ENCODE data around the gene ANKRD12. TPM values are rescaled to one million over a fixed set of nuclear protein-coding genes. Genes with fewer than 3 reads are reported as not detected.

ANKRD12 gene
- polyA plus RNA-seq, 2 donors, result 6.1 to 33.0 TPM

DNA sequence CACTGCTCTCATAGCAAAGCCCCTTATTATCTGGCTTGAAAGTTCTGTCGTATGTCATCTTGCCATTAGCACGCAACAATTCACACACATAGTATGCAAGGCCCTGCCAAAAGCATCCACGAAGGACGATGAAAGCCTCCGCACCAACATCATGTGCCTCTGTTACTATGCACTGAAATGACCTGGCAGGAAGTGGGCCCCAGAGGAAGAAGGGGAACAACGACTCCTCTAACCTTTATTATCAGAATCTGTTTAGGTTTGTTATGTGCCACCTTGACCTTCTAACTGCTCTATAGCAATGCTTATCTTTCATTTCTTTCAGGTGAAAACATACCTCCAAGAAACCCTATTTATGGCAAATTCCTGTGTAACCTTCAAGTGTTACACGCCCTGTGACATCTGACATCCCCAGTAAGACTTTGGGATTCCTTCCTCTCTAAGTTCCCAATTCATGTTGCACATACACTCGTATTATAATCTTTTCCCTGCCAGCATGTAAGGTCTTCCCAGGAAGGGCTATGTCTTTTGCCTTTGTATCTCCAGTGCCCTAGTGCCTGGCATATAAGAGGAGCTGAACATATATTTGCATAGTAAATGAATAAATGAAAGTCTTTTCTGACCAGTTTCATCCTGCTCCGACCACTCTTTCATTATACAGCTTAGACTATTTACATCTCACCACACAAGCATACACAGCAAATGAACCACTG, 41.1 kb upstream of the ANKRD12 start:
- WGBS, 2 donors, result 49 to 55% methylated on average over 9 of the region's 9 CpGs
- Histone ChIP-seq H3K4me3 (ENCODE audit: low read depth in 1 of 2, low read length in 2 of 2) (no peak overlapping the region), H3K27ac (ENCODE audit: low read depth in 2 of 2, low read length in 1 of 2) (peak overlapping the region; percentile 5 to 35)

DNA sequence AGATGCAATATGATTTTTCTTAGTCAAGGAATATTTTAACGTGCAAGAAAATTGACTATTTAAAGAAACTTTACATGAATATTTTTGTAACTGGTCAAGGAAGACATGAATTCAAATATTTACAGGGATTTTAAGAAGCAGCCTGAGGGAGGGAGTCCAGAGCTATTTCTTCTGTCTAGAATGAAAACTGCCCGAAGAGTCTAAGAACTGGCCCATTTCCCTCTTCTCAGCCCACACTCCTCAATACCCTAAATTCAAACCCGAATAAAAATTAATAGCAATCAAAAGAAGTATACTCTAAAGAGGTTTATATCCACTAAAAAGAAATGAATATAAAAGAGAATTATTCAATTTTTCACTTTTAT, 40.6 kb upstream of the ANKRD12 start:
- no peaks in the 10 kb centered on the region for H3K27me3 ChIP-seq (ENCODE audit: control insufficient read depth in 1 of 2, insufficient read depth in 2 of 2, low read length in 2 of 2)
- no peaks in the 10 kb centered on the region for H3K36me3 ChIP-seq (ENCODE audit: control insufficient read depth in 2 of 2, insufficient read depth in 2 of 2, low read length in 1 of 2)
- H3K9me3 ChIP-seq (ENCODE audit: control insufficient read depth in 2 of 2, insufficient read depth in 1 of 2, low read depth in 1 of 2, low read length in 1 of 2), result no peaks in the 10 kb centered on the region
- H3K27ac ChIP-seq (ENCODE audit: low read depth in 2 of 2, low read length in 1 of 2), result no peak overlapping the region
- H3K4me3 ChIP-seq (ENCODE audit: low read depth in 1 of 2, low read length in 2 of 2), result no peak overlapping the region
- no peaks in the 10 kb centered on the region for H3K4me1 ChIP-seq (ENCODE audit: control insufficient read depth in 2 of 2, insufficient read depth in 2 of 2, low read length in 1 of 2)
- whole genome bisulfite sequencing, 2 donors, result 48 to 75% methylated on average over 3 of the region's 3 CpGs

More for the DNA sequence above, 41.1 kb upstream of the ANKRD12 start:
- H3K4me1 ChIP-seq (ENCODE audit: control insufficient read depth in 2 of 2, insufficient read depth in 2 of 2, low read length in 1 of 2), result no peaks in the 10 kb centered on the region
- no peaks in the 10 kb centered on the region for H3K36me3 ChIP-seq (ENCODE audit: control insufficient read depth in 2 of 2, insufficient read depth in 2 of 2, low read length in 1 of 2)
- H3K27me3 ChIP-seq (ENCODE audit: control insufficient read depth in 1 of 2, insufficient read depth in 2 of 2, low read length in 2 of 2), result no peaks in the 10 kb centered on the region
- H3K9me3 ChIP-seq (ENCODE audit: control insufficient read depth in 2 of 2, insufficient read depth in 1 of 2, low read depth in 1 of 2, low read length in 1 of 2), result no peaks in the 10 kb centered on the region

DNA sequence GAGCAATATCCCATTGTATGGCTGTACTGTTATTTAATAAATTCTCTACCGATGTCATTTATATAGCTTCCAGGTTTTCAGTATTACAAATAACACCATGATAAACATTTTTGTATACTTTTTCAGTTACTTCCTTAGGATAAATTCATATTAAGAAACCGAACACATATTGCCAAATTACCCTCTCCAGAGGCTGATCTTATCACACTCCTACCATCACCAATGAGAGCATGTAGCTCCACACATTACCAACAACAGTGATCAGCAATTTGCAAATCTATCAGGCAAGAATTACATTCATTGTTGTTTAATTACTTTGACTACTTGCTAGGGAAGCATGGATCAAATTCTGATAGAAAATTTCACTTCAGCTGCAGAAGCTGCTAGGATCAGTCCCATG, 39.9 kb upstream of the ANKRD12 start:
- WGBS, 2 donors, result 78 to 79% methylated on average over 2 of the region's 2 CpGs
- Histone ChIP-seq H3K9me3 (ENCODE audit: control insufficient read depth in 2 of 2, insufficient read depth in 1 of 2, low read depth in 1 of 2, low read length in 1 of 2) (no peaks in the 10 kb centered on the region), H3K27me3 (ENCODE audit: control insufficient read depth in 1 of 2, insufficient read depth in 2 of 2, low read length in 2 of 2) (no peaks in the 10 kb centered on the region), H3K27ac (ENCODE audit: low read depth in 2 of 2, low read length in 1 of 2) (peak overlapping the region in 1 of 2 donors; percentile 27), H3K36me3 (ENCODE audit: control insufficient read depth in 2 of 2, insufficient read depth in 2 of 2, low read length in 1 of 2) (no peaks in the 10 kb centered on the region), H3K4me3 (ENCODE audit: low read depth in 1 of 2, low read length in 2 of 2) (no peak overlapping the region), H3K4me1 (ENCODE audit: control insufficient read depth in 2 of 2, insufficient read depth in 2 of 2, low read length in 1 of 2) (no peaks in the 10 kb centered on the region)

DNA sequence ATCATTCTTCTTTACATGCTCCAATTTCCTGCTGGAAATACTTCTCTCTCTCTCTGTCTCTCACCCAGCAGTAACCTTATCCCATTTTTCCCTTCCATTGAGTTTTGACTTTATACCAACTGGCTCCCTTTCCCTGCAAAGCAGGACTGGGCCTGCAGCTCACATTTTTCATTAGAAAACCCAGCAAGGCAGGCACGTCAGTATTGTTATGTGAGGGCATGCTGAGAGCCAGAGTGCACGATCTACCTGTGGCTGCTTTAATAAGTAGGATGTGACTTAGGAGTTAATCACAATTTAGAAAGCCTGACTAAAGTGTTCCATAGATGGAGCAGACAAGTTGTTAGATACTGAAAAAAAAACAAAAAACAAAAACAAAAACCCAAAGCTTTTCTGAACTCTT, 39.2 kb upstream of the ANKRD12 start:
- 38 to 59% methylated on average over 2 of the region's 2 CpGs for WGBS, 2 donors

DNA sequence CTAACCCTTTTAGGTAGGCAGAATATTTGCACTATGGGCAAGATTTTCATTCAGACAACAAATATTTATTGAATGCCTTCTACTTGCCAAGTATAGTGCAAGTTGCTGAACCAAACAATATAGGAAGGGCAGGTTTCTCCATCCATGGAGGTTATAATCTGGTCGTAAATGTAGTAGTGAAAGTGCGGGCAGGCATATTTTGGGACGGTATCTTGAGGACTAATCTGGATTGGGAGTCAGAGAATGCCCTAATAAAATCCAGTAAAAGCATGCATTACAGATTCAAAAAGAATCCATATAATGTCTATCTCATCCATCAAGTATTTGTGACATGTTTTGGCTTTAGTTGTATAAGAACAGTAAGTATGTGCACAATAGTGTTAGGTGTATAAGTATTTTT, 35.8 kb upstream of the ANKRD12 start:
- H3K27me3 ChIP-seq (ENCODE audit: control insufficient read depth in 1 of 2, insufficient read depth in 2 of 2, low read length in 2 of 2), result no peaks in the 10 kb centered on the region
- H3K36me3 ChIP-seq (ENCODE audit: control insufficient read depth in 2 of 2, insufficient read depth in 2 of 2, low read length in 1 of 2), result no peaks in the 10 kb centered on the region
- no peak overlapping the region for H3K27ac ChIP-seq (ENCODE audit: low read depth in 2 of 2, low read length in 1 of 2)
- no peak overlapping the region for H3K4me3 ChIP-seq (ENCODE audit: low read depth in 1 of 2, low read length in 2 of 2)
- WGBS, 2 donors, result 94% methylated on average over 3 of the region's 3 CpGs
- H3K9me3 ChIP-seq (ENCODE audit: control insufficient read depth in 2 of 2, insufficient read depth in 1 of 2, low read depth in 1 of 2, low read length in 1 of 2), result no peaks in the 10 kb centered on the region
- no peaks in the 10 kb centered on the region for H3K4me1 ChIP-seq (ENCODE audit: control insufficient read depth in 2 of 2, insufficient read depth in 2 of 2, low read length in 1 of 2)

More for the DNA sequence above, 39.2 kb upstream of the ANKRD12 start:
- no peak overlapping the region for H3K4me3 ChIP-seq (ENCODE audit: low read depth in 1 of 2, low read length in 2 of 2)
- H3K36me3 ChIP-seq (ENCODE audit: control insufficient read depth in 2 of 2, insufficient read depth in 2 of 2, low read length in 1 of 2), result no peaks in the 10 kb centered on the region
- peak overlapping the region in 1 of 2 donors; percentile 27 for H3K27ac ChIP-seq (ENCODE audit: low read depth in 2 of 2, low read length in 1 of 2)
- H3K4me1 ChIP-seq (ENCODE audit: control insufficient read depth in 2 of 2, insufficient read depth in 2 of 2, low read length in 1 of 2), result no peaks in the 10 kb centered on the region
- H3K9me3 ChIP-seq (ENCODE audit: control insufficient read depth in 2 of 2, insufficient read depth in 1 of 2, low read depth in 1 of 2, low read length in 1 of 2), result no peaks in the 10 kb centered on the region
- no peaks in the 10 kb centered on the region for H3K27me3 ChIP-seq (ENCODE audit: control insufficient read depth in 1 of 2, insufficient read depth in 2 of 2, low read length in 2 of 2)

DNA sequence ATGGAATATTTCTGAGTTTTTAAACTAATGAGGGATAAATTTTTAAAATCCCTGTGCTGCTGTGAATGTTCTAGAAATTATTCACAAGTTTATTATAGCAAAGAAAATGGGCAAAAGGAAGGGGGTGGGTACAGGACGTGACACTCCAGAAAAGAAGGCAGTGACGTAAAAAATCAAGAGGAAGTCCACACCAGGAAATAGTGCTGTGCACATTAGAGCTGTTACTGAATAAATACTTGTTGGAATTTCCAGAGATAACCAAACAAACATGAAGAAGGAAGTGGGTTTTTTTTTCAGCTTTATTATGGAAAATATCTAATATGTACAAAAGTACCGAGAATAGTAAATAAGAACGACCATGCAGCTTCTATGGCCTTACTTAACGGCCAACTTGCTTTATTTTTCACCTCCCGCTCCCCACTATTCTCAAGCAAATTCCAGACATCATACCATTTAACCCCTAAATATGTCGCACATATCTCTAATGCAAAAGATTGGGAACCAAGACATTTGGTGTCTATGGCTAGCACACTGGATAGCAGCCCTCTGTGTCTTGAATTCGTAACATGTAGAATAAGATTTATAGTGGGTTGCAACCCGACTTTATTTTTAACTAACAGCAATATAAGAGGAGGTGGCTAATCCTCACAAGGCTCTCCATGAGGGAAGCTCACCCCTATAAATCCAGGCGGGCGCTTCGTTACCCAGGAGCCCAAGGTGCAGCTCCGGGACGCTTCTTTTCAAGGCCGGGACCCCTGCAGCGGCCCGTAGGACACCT, 34.7 kb upstream of the ANKRD12 start:
- H3K4me3 ChIP-seq (ENCODE audit: low read depth in 1 of 2, low read length in 2 of 2), result peak overlapping the region; percentile 60 to 86
- H3K27ac ChIP-seq (ENCODE audit: low read depth in 2 of 2, low read length in 1 of 2), result peak overlapping the region; percentile 90 to 95
- no peaks in the 10 kb centered on the region for H3K27me3 ChIP-seq (ENCODE audit: control insufficient read depth in 1 of 2, insufficient read depth in 2 of 2, low read length in 2 of 2)
- H3K4me1 ChIP-seq (ENCODE audit: control insufficient read depth in 2 of 2, insufficient read depth in 2 of 2, low read length in 1 of 2), result peaks cover 0 to 2% of the 10 kb centered on the region in 2 donors
- no peaks in the 10 kb centered on the region for H3K36me3 ChIP-seq (ENCODE audit: control insufficient read depth in 2 of 2, insufficient read depth in 2 of 2, low read length in 1 of 2)
- H3K9me3 ChIP-seq (ENCODE audit: control insufficient read depth in 2 of 2, insufficient read depth in 1 of 2, low read depth in 1 of 2, low read length in 1 of 2), result no peaks in the 10 kb centered on the region
- WGBS, 2 donors, result 0% methylated on average over 17 of the region's 17 CpGs

DNA sequence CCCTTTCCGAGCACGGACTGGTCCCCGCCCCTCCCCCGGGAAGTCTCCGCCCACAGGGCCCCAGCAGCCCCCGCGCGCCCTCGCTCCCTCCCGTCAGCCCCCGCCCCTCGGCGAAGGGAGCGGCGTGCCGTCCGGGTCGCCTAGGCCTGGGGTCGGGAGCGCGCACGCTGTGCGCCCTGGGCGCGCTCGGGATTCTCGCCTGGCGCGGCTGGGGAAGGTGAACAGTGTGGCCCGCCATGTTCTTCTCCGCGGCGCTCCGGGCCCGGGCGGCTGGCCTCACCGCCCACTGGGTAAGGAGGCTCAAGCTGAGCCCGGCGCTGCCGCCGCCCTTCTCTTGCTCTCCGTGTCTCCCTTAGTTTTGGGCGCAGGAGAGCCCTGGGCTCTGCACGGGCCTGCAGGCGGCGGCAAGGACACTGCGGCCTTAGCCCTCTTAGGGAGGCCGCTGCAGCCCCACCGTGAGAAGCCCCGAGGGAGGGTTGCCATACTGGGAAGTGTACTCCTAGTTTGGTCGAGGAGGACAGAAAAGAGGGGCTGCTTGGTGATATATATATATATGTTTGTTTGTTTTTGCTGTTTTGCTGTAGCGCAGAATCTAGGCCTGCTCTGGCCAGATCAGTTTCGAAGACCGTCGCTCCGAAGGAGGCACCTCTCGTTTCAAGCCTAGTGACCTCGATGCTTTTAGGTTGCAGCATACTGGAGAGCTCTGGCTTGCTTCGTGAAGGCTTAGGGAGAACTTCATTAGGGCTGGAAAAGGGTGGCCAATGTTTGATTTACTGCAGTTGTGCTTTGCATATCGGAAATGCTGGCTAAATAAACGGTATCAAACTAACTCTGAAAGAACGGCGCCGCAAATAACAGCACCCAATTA, 33.8 kb upstream of the ANKRD12 start, which contains the start of gene NDUFV2:
Gene NDUFV2 (plus strand): TSS at position 192 of the 868 bp plus-strand sequence. CDS start 45 bp downstream, at position 237.
- Histone ChIP-seq H3K9me3 (ENCODE audit: control insufficient read depth in 2 of 2, insufficient read depth in 1 of 2, low read depth in 1 of 2, low read length in 1 of 2) (no peaks in the 10 kb centered on the region), H3K36me3 (ENCODE audit: control insufficient read depth in 2 of 2, insufficient read depth in 2 of 2, low read length in 1 of 2) (no peaks in the 10 kb centered on the region), H3K4me1 (ENCODE audit: control insufficient read depth in 2 of 2, insufficient read depth in 2 of 2, low read length in 1 of 2) (peaks cover 0 to 2% of the 10 kb centered on the region in 2 donors), H3K27me3 (ENCODE audit: control insufficient read depth in 1 of 2, insufficient read depth in 2 of 2, low read length in 2 of 2) (no peaks in the 10 kb centered on the region), H3K27ac (ENCODE audit: low read depth in 2 of 2, low read length in 1 of 2) (peak within 1 kb of the TSS; percentile 92 to 95), H3K4me3 (ENCODE audit: low read depth in 1 of 2, low read length in 2 of 2) (peak within 1 kb of the TSS; percentile 75 to 86)
- WGBS, 2 donors, result 4 to 5% methylated on average over 50 to 64 of the region's 64 CpGs

DNA sequence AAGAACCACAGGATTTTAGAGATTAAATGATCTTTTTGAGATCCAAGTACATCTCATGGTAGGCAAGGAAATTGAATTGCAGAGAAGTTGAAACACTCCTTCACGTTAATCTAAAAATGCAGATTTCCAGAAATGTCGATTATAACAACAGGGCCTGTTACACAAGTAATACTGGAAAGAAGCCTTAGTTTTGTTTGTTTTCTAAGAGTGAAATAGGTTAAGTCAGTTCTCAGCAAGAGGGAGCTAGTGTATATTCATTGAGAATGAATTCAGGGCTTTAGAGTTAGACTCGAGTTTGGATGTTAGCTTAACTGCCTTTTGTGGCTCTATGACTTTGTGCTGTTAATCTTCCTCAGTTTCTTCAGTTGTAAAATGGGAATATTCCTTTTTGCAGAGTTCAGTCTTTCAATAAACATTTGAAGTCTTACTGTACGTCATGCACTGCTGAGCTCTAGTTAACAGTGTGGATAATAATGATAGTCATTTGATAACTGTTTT, 33.2 kb upstream of the ANKRD12 start:
- Histone ChIP-seq H3K4me3 (ENCODE audit: low read depth in 1 of 2, low read length in 2 of 2) (peak overlapping the region; percentile 75 to 86), H3K36me3 (ENCODE audit: control insufficient read depth in 2 of 2, insufficient read depth in 2 of 2, low read length in 1 of 2) (no peaks in the 10 kb centered on the region), H3K27me3 (ENCODE audit: control insufficient read depth in 1 of 2, insufficient read depth in 2 of 2, low read length in 2 of 2) (no peaks in the 10 kb centered on the region), H3K27ac (ENCODE audit: low read depth in 2 of 2, low read length in 1 of 2) (peak overlapping the region; percentile 92 to 95), H3K4me1 (ENCODE audit: control insufficient read depth in 2 of 2, insufficient read depth in 2 of 2, low read length in 1 of 2) (peaks cover 0 to 2% of the 10 kb centered on the region in 2 donors), H3K9me3 (ENCODE audit: control insufficient read depth in 2 of 2, insufficient read depth in 1 of 2, low read depth in 1 of 2, low read length in 1 of 2) (no peaks in the 10 kb centered on the region)
- whole genome bisulfite sequencing, 2 donors, result 0 to 1% methylated on average over 4 of the region's 4 CpGs

DNA sequence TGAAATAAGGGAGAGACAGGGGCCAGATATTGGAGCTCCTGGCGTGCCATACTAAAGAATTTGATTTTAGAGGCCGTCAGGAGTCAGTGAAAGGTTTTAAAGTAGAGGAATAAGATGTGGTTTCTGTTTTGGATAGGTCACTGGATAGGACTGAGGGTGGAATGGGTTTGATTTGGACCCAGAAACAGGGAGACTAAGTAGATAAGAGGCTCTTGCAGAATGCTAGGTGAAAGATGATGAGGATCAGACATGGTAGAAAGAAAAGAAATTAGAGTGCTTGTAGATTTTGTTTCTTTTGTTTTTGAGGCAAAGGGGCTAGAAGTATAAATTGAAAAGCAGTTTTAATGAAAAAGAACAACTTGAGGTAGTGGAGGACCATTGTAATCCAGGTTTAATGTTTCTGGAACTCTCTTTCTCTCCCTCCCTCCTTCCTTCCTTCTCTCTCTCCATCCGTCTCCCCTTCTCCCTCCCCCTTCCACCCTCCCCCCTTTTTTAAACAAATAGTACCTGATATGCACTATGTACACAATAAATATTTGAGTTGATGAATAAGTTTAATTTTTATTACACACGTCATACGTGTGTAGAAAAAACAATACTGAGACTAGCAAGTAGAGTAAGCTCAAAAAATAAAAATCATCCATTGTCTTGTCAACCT, 32.2 kb upstream of the ANKRD12 start:
- 7 to 11% methylated on average over 5 of the region's 5 CpGs for WGBS, 2 donors
- no peaks in the 10 kb centered on the region for H3K27me3 ChIP-seq (ENCODE audit: control insufficient read depth in 1 of 2, insufficient read depth in 2 of 2, low read length in 2 of 2)
- H3K36me3 ChIP-seq (ENCODE audit: control insufficient read depth in 2 of 2, insufficient read depth in 2 of 2, low read length in 1 of 2), result no peaks in the 10 kb centered on the region
- peak overlapping the region; percentile 44 to 86 for H3K4me3 ChIP-seq (ENCODE audit: low read depth in 1 of 2, low read length in 2 of 2)
- no peaks in the 10 kb centered on the region for H3K9me3 ChIP-seq (ENCODE audit: control insufficient read depth in 2 of 2, insufficient read depth in 1 of 2, low read depth in 1 of 2, low read length in 1 of 2)
- H3K4me1 ChIP-seq (ENCODE audit: control insufficient read depth in 2 of 2, insufficient read depth in 2 of 2, low read length in 1 of 2), result peaks cover 0 to 2% of the 10 kb centered on the region in 2 donors
- peak overlapping the region; percentile 25 to 45 for H3K27ac ChIP-seq (ENCODE audit: low read depth in 2 of 2, low read length in 1 of 2)

Data from esophagus (tissue), 2 donors.